PC-3 (cell line): ENCODE data around the gene TRABD.

ENCODE experiments used
- EZH2 ChIP-seq: fragments of 300-600 bp; sonication (generic); IDR thresholded peaks from one replicate; pipeline ENCODE4 v1.6.1; 2017; ENCODE audit warnings: antibody characterized with exemption, mild to moderate bottlenecking, low read length; ENCODE audit not compliant: unreplicated experiment
- EZH2phosphoT487 ChIP-seq: fragments of 300-600 bp; sonication (generic); IDR thresholded peaks from 2 replicates; pipeline ENCODE4 v1.6.1; 2018; ENCODE audit warnings: mild to moderate bottlenecking, antibody characterized with exemption, low read length, borderline replicate concordance
- TF ChIP-seq, protein P1 (sequence below): fragments of 300-600 bp; sonication (generic); conservative IDR thresholded peaks from 2 replicates; pipeline ENCODE4 v1.5.1; 2017; ENCODE audit warnings: antibody characterized with exemption, low read depth, mild to moderate bottlenecking, low read length

- TF ChIP-seq, protein P1, sequence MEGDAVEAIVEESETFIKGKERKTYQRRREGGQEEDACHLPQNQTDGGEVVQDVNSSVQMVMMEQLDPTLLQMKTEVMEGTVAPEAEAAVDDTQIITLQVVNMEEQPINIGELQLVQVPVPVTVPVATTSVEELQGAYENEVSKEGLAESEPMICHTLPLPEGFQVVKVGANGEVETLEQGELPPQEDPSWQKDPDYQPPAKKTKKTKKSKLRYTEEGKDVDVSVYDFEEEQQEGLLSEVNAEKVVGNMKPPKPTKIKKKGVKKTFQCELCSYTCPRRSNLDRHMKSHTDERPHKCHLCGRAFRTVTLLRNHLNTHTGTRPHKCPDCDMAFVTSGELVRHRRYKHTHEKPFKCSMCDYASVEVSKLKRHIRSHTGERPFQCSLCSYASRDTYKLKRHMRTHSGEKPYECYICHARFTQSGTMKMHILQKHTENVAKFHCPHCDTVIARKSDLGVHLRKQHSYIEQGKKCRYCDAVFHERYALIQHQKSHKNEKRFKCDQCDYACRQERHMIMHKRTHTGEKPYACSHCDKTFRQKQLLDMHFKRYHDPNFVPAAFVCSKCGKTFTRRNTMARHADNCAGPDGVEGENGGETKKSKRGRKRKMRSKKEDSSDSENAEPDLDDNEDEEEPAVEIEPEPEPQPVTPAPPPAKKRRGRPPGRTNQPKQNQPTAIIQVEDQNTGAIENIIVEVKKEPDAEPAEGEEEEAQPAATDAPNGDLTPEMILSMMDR = no peak
- TF ChIP-seq EZH2phosphoT487 = no peak
- TF ChIP-seq EZH2 = no peak
Observed at GRCh38 chr22:50229370-50229769, 43.7 kb downstream of the TRABD start.
